Uterus (tissue), 2 donors: ENCODE data around the gene GHR.

Source experiments
- POLR2A ChIP-seq, 2 donors: fragments of 450-650 bp; IDR thresholded peaks; one replicate each; pipeline ENCODE4 v1.6.1; 2016; ENCODE audit warnings: antibody characterized with exemption in 2 of 2, mild to moderate bottlenecking in 1 of 2, moderate library complexity in 1 of 2
- TF ChIP-seq, protein P1 (sequence below), 4 experiments: fragments of 200-600 bp in 2 of 4; fragments of 450-650 bp in 2 of 4; sonication (generic) in 2 of 4; IDR thresholded peaks; one replicate each; pipeline ENCODE4 v1.5.1; 2016 to 2019; ENCODE audit warnings: antibody characterized with exemption in 4 of 4, mild to moderate bottlenecking in 2 of 4, moderate library complexity in 1 of 4

DNA sequence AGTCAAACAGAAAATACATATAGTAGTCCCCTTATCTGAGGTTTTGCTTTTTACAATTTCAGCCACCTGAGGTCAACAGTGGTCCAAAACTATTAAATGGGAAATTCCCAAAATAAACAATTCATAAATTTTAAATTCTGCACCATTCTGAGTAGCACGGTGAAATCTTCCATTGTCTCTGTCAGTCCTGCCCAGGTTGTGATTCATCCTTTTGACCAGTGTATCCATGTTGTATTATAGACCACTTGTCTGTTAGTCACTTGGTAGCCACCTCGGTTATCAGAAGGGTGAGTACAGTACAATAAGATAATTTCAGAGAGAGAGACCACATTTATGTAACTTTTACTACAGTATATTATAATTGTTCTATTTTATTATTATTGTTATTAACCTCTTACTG is 336.2 kb downstream of the GHR start:
- TF ChIP-seq, protein P1, sequence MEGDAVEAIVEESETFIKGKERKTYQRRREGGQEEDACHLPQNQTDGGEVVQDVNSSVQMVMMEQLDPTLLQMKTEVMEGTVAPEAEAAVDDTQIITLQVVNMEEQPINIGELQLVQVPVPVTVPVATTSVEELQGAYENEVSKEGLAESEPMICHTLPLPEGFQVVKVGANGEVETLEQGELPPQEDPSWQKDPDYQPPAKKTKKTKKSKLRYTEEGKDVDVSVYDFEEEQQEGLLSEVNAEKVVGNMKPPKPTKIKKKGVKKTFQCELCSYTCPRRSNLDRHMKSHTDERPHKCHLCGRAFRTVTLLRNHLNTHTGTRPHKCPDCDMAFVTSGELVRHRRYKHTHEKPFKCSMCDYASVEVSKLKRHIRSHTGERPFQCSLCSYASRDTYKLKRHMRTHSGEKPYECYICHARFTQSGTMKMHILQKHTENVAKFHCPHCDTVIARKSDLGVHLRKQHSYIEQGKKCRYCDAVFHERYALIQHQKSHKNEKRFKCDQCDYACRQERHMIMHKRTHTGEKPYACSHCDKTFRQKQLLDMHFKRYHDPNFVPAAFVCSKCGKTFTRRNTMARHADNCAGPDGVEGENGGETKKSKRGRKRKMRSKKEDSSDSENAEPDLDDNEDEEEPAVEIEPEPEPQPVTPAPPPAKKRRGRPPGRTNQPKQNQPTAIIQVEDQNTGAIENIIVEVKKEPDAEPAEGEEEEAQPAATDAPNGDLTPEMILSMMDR (IDR thresholded peaks at IDR 0.05): no peak
- TF ChIP-seq POLR2A (IDR thresholded peaks at IDR 0.05): no peak
